HG03097 (cell line): ENCODE data around the gene PYGO1.
"Not testable (repeated sequence)": the region's sequence is repeated elsewhere in the genome, so short reads cannot be mapped to it uniquely, and the experiment has no call there.

ENCODE experiments used
- ATAC-seq: cut with Tn5 transposase; IDR thresholded peaks from one replicate; pipeline ENCODE4 v1.9.1; 2021; ENCODE audit not compliant: unreplicated experiment, low FRiP score

The PYGO1 gene

GRCh38 chr15:55513621-55514413, 74.3 kb downstream of the PYGO1 start:
- ATAC-seq, result not testable (repeated sequence)

DNA sequence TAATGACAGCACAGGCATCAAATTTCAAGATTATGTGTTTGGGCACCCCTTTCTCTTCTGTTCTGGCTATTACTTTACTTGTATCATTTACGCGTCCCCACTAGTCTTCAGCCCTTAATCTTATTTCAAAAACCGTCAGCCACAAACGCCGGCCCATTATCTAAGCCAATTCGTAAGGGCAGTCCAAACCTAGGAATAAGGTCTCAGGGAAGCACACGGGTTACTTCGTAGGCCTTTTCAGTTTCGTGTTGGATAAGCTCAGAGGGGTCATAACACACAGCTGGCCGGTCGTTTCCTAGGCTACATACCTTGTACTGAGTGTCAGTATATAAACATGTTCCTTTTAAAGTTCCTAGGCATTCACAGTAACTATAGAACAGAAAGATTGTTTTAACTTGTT, 75.0 kb downstream of the PYGO1 start:
- ATAC-seq, result no peak

DNA sequence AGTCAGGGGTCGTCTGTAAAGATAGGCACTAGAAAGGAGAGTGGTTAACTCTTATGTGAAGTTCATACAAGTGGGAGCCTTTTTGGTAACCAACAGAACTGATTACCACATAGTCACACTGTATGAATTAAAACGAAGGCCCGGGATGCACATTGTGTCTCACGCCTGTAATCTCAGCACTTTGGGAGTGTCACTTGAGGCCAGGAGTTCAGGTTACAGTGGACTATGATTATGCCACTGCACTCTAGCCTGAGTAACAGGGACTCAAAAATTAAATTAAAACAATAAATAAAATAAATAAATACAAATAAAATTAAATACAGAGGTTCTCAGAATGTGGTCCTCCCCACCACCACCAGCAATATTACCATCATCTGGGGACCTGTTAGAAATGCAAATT, 80.6 kb downstream of the PYGO1 start:
- no peak for ATAC-seq

- not testable (repeated sequence) for ATAC-seq
These were observed 82.7 kb downstream of the PYGO1 start for GRCh38 chr15:55505407-55505806.

DNA sequence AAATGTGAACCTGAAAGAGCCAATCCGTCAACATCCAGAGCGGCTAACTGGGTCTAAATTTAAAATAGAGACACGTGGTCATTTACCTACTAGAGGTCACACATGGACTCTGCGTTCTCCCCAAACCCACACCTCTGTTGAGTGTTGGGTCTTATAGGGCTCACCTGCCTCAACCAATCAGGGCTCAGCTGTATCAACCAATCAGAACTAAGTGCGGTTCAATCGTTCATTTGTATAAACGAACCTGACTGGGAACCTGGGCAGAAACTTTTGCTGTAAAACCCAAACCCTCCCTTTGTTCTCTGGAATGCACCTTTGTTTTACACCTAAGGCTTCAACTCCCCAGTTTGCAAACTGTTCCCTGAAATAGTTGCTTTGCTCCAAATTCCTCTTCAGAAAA, 89.0 kb downstream of the PYGO1 start:
- no peak for ATAC-seq

GRCh38 chr15:55498109-55498938, 89.8 kb downstream of the PYGO1 start:
- peak; percentile 99 for ATAC-seq

- ATAC-seq, result no peak
These were observed 91.4 kb downstream of the PYGO1 start for GRCh38 chr15:55496716-55497115.

GRCh38 chr15:55494931-55495330, 93.2 kb downstream of the PYGO1 start:
- ATAC-seq, result no peak

- not testable (repeated sequence) for ATAC-seq
These were observed 99.1 kb downstream of the PYGO1 start for GRCh38 chr15:55488952-55489600.
